ENCODE results near the gene SIGLEC7. TPM values are rescaled to one million over a fixed set of nuclear protein-coding genes. Genes with fewer than 3 reads are reported as not detected.

SIGLEC7 gene
- total and polyA plus RNA-seq, 8 donors: 0.12 to 3.0 (median 0.23) TPM

- Histone ChIP-seq H3K9me3 (no peaks in the 10 kb centered on the region), H3K27me3 (no peaks in the 10 kb centered on the region), H3K27ac (no peak overlapping the region), H3K4me1 (no peaks in the 10 kb centered on the region), H3K36me3 (no peaks in the 10 kb centered on the region), H3K4me3 (no peak overlapping the region)
- intact Hi-C loops (cut with DNase I): no loop called here
- TF ChIP-seq, protein P1, sequence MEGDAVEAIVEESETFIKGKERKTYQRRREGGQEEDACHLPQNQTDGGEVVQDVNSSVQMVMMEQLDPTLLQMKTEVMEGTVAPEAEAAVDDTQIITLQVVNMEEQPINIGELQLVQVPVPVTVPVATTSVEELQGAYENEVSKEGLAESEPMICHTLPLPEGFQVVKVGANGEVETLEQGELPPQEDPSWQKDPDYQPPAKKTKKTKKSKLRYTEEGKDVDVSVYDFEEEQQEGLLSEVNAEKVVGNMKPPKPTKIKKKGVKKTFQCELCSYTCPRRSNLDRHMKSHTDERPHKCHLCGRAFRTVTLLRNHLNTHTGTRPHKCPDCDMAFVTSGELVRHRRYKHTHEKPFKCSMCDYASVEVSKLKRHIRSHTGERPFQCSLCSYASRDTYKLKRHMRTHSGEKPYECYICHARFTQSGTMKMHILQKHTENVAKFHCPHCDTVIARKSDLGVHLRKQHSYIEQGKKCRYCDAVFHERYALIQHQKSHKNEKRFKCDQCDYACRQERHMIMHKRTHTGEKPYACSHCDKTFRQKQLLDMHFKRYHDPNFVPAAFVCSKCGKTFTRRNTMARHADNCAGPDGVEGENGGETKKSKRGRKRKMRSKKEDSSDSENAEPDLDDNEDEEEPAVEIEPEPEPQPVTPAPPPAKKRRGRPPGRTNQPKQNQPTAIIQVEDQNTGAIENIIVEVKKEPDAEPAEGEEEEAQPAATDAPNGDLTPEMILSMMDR (IDR thresholded peaks at IDR 0.05): no peak
- ATAC-seq: no peak
- DNase-seq: no peak
- no peak for FAIRE-seq
- WGBS, 2 donors: 74 to 85% methylated on average over 8 of the region's 8 CpGs
Measured at GRCh38 chr19:51129716-51130115, 12.4 kb upstream of the SIGLEC7 start.

DNA sequence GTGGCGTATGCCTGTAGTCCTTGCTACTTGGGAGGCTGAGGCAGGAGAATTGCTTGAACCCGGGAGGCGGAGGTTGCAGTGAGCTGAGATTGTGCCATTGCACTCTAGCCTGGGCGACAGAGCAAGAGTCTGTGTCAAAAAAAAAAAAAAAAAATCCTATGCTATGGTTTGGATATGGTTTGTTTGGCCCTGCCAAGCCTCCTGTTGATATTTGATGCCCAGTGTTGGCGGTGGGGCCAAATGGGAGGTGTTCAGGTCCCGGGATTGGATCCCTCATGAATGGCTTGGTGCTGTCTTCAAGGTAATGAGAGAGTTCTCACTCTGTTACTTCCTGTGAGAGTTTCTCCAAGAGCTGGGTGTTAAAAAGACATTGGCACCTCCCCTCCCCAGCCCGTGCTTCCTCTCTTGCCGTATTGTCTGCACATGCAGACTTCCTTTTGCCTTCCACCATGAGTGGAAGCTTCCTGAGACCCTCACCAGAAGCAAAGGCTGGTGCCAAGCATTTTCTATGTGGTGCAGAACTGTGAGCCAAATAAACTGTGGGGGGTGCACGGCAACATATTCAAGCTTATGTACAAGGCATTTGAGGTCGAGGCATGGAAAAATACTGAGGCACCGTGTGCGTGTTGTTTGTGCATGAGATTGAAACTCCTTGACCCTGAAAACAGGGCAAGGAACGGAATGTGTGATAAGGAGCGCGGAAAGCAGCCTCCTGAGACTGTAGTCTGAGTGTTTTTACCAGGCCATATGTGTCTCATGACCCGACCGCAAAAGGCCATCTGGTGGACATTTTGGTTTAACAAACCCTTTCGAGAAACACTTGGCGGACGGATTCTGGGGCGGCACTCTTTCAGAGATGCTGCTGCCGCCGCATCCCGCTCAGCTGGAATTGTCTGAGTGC, 10.1 kb upstream of the SIGLEC7 start:
- no peak overlapping the region for H3K4me3 ChIP-seq
- WGBS, 2 donors: 48 to 51% methylated on average over 24 of the region's 24 CpGs
- no peaks in the 10 kb centered on the region for H3K36me3 ChIP-seq
- no peaks in the 10 kb centered on the region for H3K9me3 ChIP-seq
- TF ChIP-seq, protein P1 (IDR thresholded peaks at IDR 0.05): no peak
- H3K27ac ChIP-seq: peak overlapping the region in 1 of 4 donors; percentile 19
- FAIRE-seq (no peak), ATAC-seq (peak in 3 of 4 donors; percentile 24 to 48 (median 42)), DNase-seq (no peak)
- H3K27me3 ChIP-seq: no peaks in the 10 kb centered on the region
- no peaks in the 10 kb centered on the region for H3K4me1 ChIP-seq
- intact Hi-C loops (cut with DNase I): no loop called here

DNA sequence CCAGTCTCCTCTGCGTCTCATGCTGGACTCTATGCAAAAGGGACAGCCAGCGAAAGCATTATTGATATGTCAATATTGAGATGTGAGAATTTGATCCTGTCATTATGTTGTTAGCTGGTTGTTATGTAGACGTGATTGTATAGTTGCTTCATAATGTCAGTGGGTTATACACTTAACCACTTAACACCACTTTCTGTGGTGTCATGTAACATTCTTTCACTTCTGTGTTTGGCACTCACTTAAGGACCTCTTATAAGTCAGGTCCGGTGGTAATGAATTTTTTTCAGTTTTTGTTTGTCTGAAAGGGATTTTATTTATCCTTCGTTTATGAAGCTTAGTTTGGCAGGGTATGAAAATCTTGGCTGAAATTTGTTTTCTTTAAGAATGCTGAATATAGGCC, 7.1 kb upstream of the SIGLEC7 start:
- no peak overlapping the region for H3K4me3 ChIP-seq
- no peaks in the 10 kb centered on the region for H3K36me3 ChIP-seq
- DNase-seq (no peak), FAIRE-seq (no peak), ATAC-seq (no peak)
- H3K9me3 ChIP-seq: no peaks in the 10 kb centered on the region
- no peak overlapping the region for H3K27ac ChIP-seq
- WGBS, 2 donors: 61 to 73% methylated on average over 5 of the region's 5 CpGs
- TF ChIP-seq, protein P1 (IDR thresholded peaks at IDR 0.05): no peak
- no peaks in the 10 kb centered on the region for H3K4me1 ChIP-seq
- H3K27me3 ChIP-seq: no peaks in the 10 kb centered on the region
- intact Hi-C loops (cut with DNase I): no loop called here

DNA sequence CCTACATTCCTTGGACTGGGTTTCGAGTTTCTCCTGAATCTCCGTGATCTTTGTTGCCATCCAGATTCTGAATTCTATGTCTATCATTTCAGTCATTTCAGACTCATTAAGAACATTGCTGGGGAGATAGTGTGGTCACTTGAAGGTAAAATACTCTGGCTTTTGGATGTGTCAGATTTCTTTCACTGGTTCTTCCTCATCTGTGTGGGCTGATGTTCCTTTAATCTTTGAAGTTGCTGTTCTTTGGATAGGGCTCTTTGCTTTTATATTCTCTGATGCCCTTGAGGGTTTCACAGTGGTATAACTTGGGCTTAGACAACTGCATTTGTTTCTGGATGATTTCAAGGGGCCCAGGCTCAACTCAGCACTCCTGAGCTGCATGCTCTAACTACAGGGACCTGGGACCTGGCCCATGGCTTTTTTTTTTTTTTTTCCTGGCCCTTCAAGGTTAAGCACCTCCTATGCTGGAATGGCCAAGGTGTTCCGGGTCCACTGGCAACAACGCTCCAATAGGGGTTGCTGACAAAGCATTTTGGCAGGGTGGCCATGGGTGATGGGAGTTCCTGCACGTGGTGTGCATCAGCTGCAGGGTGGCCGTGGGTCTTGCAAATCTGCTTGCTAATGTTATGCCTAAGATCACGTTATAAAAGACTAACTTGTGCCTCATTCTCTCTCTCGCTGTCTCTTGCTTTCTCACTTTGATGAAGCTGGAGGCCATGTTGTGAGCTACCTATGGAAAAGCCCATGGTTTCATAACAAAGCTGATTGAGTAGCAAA, 5.9 kb upstream of the SIGLEC7 start:
- TF ChIP-seq, protein P1 (IDR thresholded peaks at IDR 0.05): no peak
- H3K4me3 ChIP-seq: no peak overlapping the region
- FAIRE-seq (no peak), ATAC-seq (no peak), DNase-seq (no peak)
- 49 to 59% methylated on average over 8 of the region's 8 CpGs for WGBS, 2 donors
- H3K9me3 ChIP-seq: no peaks in the 10 kb centered on the region
- H3K4me1 ChIP-seq: no peaks in the 10 kb centered on the region
- peak overlapping the region in 1 of 4 donors; percentile 44 for H3K27ac ChIP-seq
- H3K36me3 ChIP-seq: no peaks in the 10 kb centered on the region
- intact Hi-C loops (cut with DNase I): no loop called here
- H3K27me3 ChIP-seq: peaks cover 0 to 7% (median 0%) of the 10 kb centered on the region in 4 donors
